ENCODE measurements around the gene GRK1. TPM values are rescaled to one million over a fixed set of nuclear protein-coding genes. Genes with fewer than 3 reads are reported as not detected.

GRK1 gene
- total and polyA plus RNA-seq, 4 experiments from 2014 or later, result not detected

GRCh38 chr13:113759525-113760137 is 92.6 kb downstream of the GRK1 start:
- Mint-ChIP-seq H3K9me3 (no peaks in the 10 kb centered on the region), H3K4me3 (peak overlapping the region; percentile 81 to 96 (median 90)), H3K27ac (peak overlapping the region in 4 of 7 donors; percentile 3 to 80 (median 68)), H3K27me3 (peaks cover 25 to 41% of the 10 kb centered on the region in 2 donors), H3K36me3 (peaks cover 0 to 3% of the 10 kb centered on the region in 2 donors), H3K4me1 (peaks cover 7 to 15% (median 12%) of the 10 kb centered on the region in 4 donors)
- ChIA-PET POLR2A (ENCODE audit: partially characterized antibody) (no interaction called here), CTCF (ENCODE audit: partially characterized antibody) (interaction anchor here (1.0 kb wide), 2 partner anchors 8 to 10 kb away, joined by 3 read pairs; no protein-coding TSS in a partner anchor)
- H3K4me3 ChIP-seq (ENCODE audit: low read length in 2 of 2), result peak overlapping the region; percentile 22 to 59
- H3K4me1 ChIP-seq (ENCODE audit: insufficient read depth, low read length), result peaks cover 14% of the 10 kb centered on the region
- DNase-seq, result peak in 1 of 5 donors; percentile 13
- no peak overlapping the region for H3K27ac ChIP-seq (ENCODE audit: low read depth, low read length)
- H3K27me3 ChIP-seq (ENCODE audit: insufficient read depth, low read length), result peaks cover 37% of the 10 kb centered on the region
- no peaks in the 10 kb centered on the region for H3K36me3 ChIP-seq (ENCODE audit: insufficient read depth, low read length)
- intact Hi-C loops (cut with micrococcal nuclease), result no loop called here
- no peaks in the 10 kb centered on the region for H3K9me3 ChIP-seq (ENCODE audit: control insufficient read depth in 1 of 2, low read length in 2 of 2)

- peaks cover 7 to 17% (median 13%) of the 10 kb centered on the region in 4 donors for H3K4me1 Mint-ChIP-seq
- no peak for DNase-seq
- peaks cover 24 to 46% of the 10 kb centered on the region in 2 donors for H3K27me3 Mint-ChIP-seq
Measured at GRCh38 chr13:113761136-113761535, 94.1 kb downstream of the GRK1 start.

GRCh38 chr13:113762075-113762474 is 95.1 kb downstream of the GRK1 start:
- peaks cover 0 to 3% of the 10 kb centered on the region in 2 donors for H3K36me3 Mint-ChIP-seq
- H3K9me3 ChIP-seq (ENCODE audit: control insufficient read depth in 1 of 2, low read length in 2 of 2), result no peaks in the 10 kb centered on the region
- H3K9me3 Mint-ChIP-seq, result no peaks in the 10 kb centered on the region
- H3K4me3 ChIP-seq (ENCODE audit: low read length in 2 of 2), result no peak overlapping the region
- no peak overlapping the region for H3K27ac ChIP-seq (ENCODE audit: low read depth, low read length)
- DNase-seq, result no peak
- H3K4me3 Mint-ChIP-seq, result no peak overlapping the region
- H3K27me3 ChIP-seq (ENCODE audit: insufficient read depth, low read length), result peaks cover 37% of the 10 kb centered on the region
- peaks cover 14% of the 10 kb centered on the region for H3K4me1 ChIP-seq (ENCODE audit: insufficient read depth, low read length)
- H3K27me3 Mint-ChIP-seq, result peaks cover 25 to 44% of the 10 kb centered on the region in 2 donors
- peaks cover 6 to 17% (median 12%) of the 10 kb centered on the region in 4 donors for H3K4me1 Mint-ChIP-seq
- no peaks in the 10 kb centered on the region for H3K36me3 ChIP-seq (ENCODE audit: insufficient read depth, low read length)
- CTCF ChIA-PET (ENCODE audit: partially characterized antibody), result no interaction called here
- no peak overlapping the region for H3K27ac Mint-ChIP-seq
- intact Hi-C loops (cut with micrococcal nuclease), result no loop called here
- POLR2A ChIA-PET (ENCODE audit: partially characterized antibody), result no interaction called here

More at GRCh38 chr13:113761136-113761535, 94.1 kb downstream of the GRK1 start:
- Histone ChIP-seq H3K4me1 (ENCODE audit: insufficient read depth, low read length) (peaks cover 14% of the 10 kb centered on the region), H3K4me3 (ENCODE audit: low read length in 2 of 2) (no peak overlapping the region), H3K9me3 (ENCODE audit: control insufficient read depth in 1 of 2, low read length in 2 of 2) (no peaks in the 10 kb centered on the region), H3K27me3 (ENCODE audit: insufficient read depth, low read length) (peaks cover 37% of the 10 kb centered on the region), H3K27ac (ENCODE audit: low read depth, low read length) (no peak overlapping the region), H3K36me3 (ENCODE audit: insufficient read depth, low read length) (no peaks in the 10 kb centered on the region)
- CTCF ChIA-PET (ENCODE audit: partially characterized antibody), result no interaction called here
- H3K9me3 Mint-ChIP-seq, result no peaks in the 10 kb centered on the region
- no peak overlapping the region for H3K27ac Mint-ChIP-seq
- no peak overlapping the region for H3K4me3 Mint-ChIP-seq
- POLR2A ChIA-PET (ENCODE audit: partially characterized antibody), result no interaction called here
- peaks cover 0 to 3% of the 10 kb centered on the region in 2 donors for H3K36me3 Mint-ChIP-seq
- intact Hi-C loops (cut with micrococcal nuclease), result no loop called here

- Histone ChIP-seq H3K36me3 (ENCODE audit: insufficient read depth, low read length) (no peaks in the 10 kb centered on the region), H3K27ac (ENCODE audit: low read depth, low read length) (no peak overlapping the region), H3K4me3 (ENCODE audit: low read length in 2 of 2) (no peak overlapping the region), H3K4me1 (ENCODE audit: insufficient read depth, low read length) (peaks cover 14% of the 10 kb centered on the region), H3K9me3 (ENCODE audit: control insufficient read depth in 1 of 2, low read length in 2 of 2) (no peaks in the 10 kb centered on the region), H3K27me3 (ENCODE audit: insufficient read depth, low read length) (peaks cover 37% of the 10 kb centered on the region)
- Mint-ChIP-seq H3K4me1 (peaks cover 6 to 17% (median 12%) of the 10 kb centered on the region in 4 donors), H3K4me3 (no peak overlapping the region), H3K36me3 (peaks cover 0 to 3% of the 10 kb centered on the region in 2 donors), H3K27me3 (peaks cover 25 to 41% of the 10 kb centered on the region in 2 donors), H3K27ac (no peak overlapping the region), H3K9me3 (no peaks in the 10 kb centered on the region)
- ChIA-PET CTCF (ENCODE audit: partially characterized antibody) (no interaction called here), POLR2A (ENCODE audit: partially characterized antibody) (no interaction called here)
- no peak for DNase-seq
- intact Hi-C loops (cut with micrococcal nuclease), result no loop called here
Measured at GRCh38 chr13:113762538-113762937, 95.5 kb downstream of the GRK1 start.

- Mint-ChIP-seq H3K36me3 (peaks cover 0 to 3% of the 10 kb centered on the region in 2 donors), H3K27ac (no peak overlapping the region), H3K27me3 (peaks cover 27 to 41% of the 10 kb centered on the region in 2 donors), H3K4me3 (no peak overlapping the region), H3K4me1 (peaks cover 6 to 15% (median 12%) of the 10 kb centered on the region in 4 donors), H3K9me3 (no peaks in the 10 kb centered on the region)
- DNase-seq, result no peak
- no peaks in the 10 kb centered on the region for H3K9me3 ChIP-seq (ENCODE audit: control insufficient read depth in 1 of 2, low read length in 2 of 2)
- H3K27ac ChIP-seq (ENCODE audit: low read depth, low read length), result no peak overlapping the region
- peaks cover 32% of the 10 kb centered on the region for H3K27me3 ChIP-seq (ENCODE audit: insufficient read depth, low read length)
- H3K36me3 ChIP-seq (ENCODE audit: insufficient read depth, low read length), result no peaks in the 10 kb centered on the region
- ChIA-PET CTCF (ENCODE audit: partially characterized antibody) (no interaction called here), POLR2A (ENCODE audit: partially characterized antibody) (no interaction called here)
- peaks cover 14% of the 10 kb centered on the region for H3K4me1 ChIP-seq (ENCODE audit: insufficient read depth, low read length)
- intact Hi-C loops (cut with micrococcal nuclease), result no loop called here
- H3K4me3 ChIP-seq (ENCODE audit: low read length in 2 of 2), result no peak overlapping the region
Measured at GRCh38 chr13:113763254-113763653, 96.2 kb downstream of the GRK1 start.

GRCh38 chr13:113763961-113764792 is 97.2 kb downstream of the GRK1 start:
- no peak overlapping the region for H3K27ac ChIP-seq (ENCODE audit: low read depth, low read length)
- no peak overlapping the region for H3K4me3 Mint-ChIP-seq
- H3K9me3 ChIP-seq (ENCODE audit: control insufficient read depth in 1 of 2, low read length in 2 of 2), result no peaks in the 10 kb centered on the region
- peaks cover 27 to 38% of the 10 kb centered on the region in 2 donors for H3K27me3 Mint-ChIP-seq
- POLR2A ChIA-PET (ENCODE audit: partially characterized antibody), result no interaction called here
- peaks cover 0 to 3% of the 10 kb centered on the region in 2 donors for H3K36me3 Mint-ChIP-seq
- CTCF ChIA-PET (ENCODE audit: partially characterized antibody), result no interaction called here
- H3K27ac Mint-ChIP-seq, result no peak overlapping the region
- peaks cover 8% of the 10 kb centered on the region for H3K4me1 ChIP-seq (ENCODE audit: insufficient read depth, low read length)
- H3K9me3 Mint-ChIP-seq, result no peaks in the 10 kb centered on the region
- H3K4me3 ChIP-seq (ENCODE audit: low read length in 2 of 2), result no peak overlapping the region
- H3K4me1 Mint-ChIP-seq, result peaks cover 4 to 12% (median 7%) of the 10 kb centered on the region in 4 donors
- H3K27me3 ChIP-seq (ENCODE audit: insufficient read depth, low read length), result peaks cover 30% of the 10 kb centered on the region
- DNase-seq, result no peak
- H3K36me3 ChIP-seq (ENCODE audit: insufficient read depth, low read length), result no peaks in the 10 kb centered on the region
- intact Hi-C loops (cut with micrococcal nuclease), result no loop called here

GRCh38 chr13:113764793-113765563 is 98.0 kb downstream of the GRK1 start:
- Mint-ChIP-seq H3K4me3 (no peak overlapping the region), H3K4me1 (peaks cover 0 to 5% (median under 1%) of the 10 kb centered on the region in 4 donors), H3K27ac (no peak overlapping the region), H3K9me3 (no peaks in the 10 kb centered on the region), H3K36me3 (no peaks in the 10 kb centered on the region), H3K27me3 (peaks cover 23 to 31% of the 10 kb centered on the region in 2 donors)
- Histone ChIP-seq H3K4me1 (ENCODE audit: insufficient read depth, low read length) (peaks cover under 1% of the 10 kb centered on the region), H3K27ac (ENCODE audit: low read depth, low read length) (no peak overlapping the region), H3K36me3 (ENCODE audit: insufficient read depth, low read length) (no peaks in the 10 kb centered on the region), H3K27me3 (ENCODE audit: insufficient read depth, low read length) (peaks cover 24% of the 10 kb centered on the region), H3K9me3 (ENCODE audit: control insufficient read depth in 1 of 2, low read length in 2 of 2) (no peaks in the 10 kb centered on the region), H3K4me3 (ENCODE audit: low read length in 2 of 2) (no peak overlapping the region)
- ChIA-PET POLR2A (ENCODE audit: partially characterized antibody) (no interaction called here), CTCF (ENCODE audit: partially characterized antibody) (no interaction called here)
- intact Hi-C loops (cut with micrococcal nuclease), result no loop called here
- DNase-seq, result no peak
